IMR-90 (cell line): Measurements from ENCODE around the gene UGT1A3.

Experiments
- CEBPB ChIP-seq: IDR thresholded peaks from 2 replicates; pipeline ENCODE4 v1.6.1; 2012; ENCODE audit warnings: low read depth, low read length, improper control_type of control experiment
- CHD1 ChIP-seq: IDR thresholded peaks from 2 replicates; pipeline ENCODE4 v1.6.1; 2012; ENCODE audit warnings: low read depth, low read length, improper control_type of control experiment
- FOS ChIP-seq: fragments of 150-350 bp; IDR thresholded peaks from 2 replicates; pipeline ENCODE4 v1.6.1; 2016; ENCODE audit warnings: low read depth, low read length
- MAFK ChIP-seq: IDR thresholded peaks from 2 replicates; pipeline ENCODE4 v1.6.1; 2012; ENCODE audit warnings: low read depth, low read length, improper control_type of control experiment
- MAZ ChIP-seq: IDR thresholded peaks from 2 replicates; pipeline ENCODE4 v1.6.1; 2012; ENCODE audit warnings: low read depth, mild to moderate bottlenecking, low read length, improper control_type of control experiment, moderate library complexity, borderline replicate concordance
- MXI1 ChIP-seq: IDR thresholded peaks from 2 replicates; pipeline ENCODE4 v1.6.1; 2012; ENCODE audit warnings: low read depth, mild to moderate bottlenecking, low read length, moderate library complexity, borderline replicate concordance
- NFE2L2 ChIP-seq: fragments of 150-350 bp; IDR thresholded peaks from 2 replicates; pipeline ENCODE4 v1.6.1; 2016; ENCODE audit warnings: low read depth, mild to moderate bottlenecking, low read length
- POLR2A ChIP-seq: IDR thresholded peaks from 2 replicates; pipeline ENCODE4 v1.6.1; 2012; ENCODE audit warnings: mild to moderate bottlenecking, low read depth, low read length
- RAD21 ChIP-seq: IDR thresholded peaks from 2 replicates; pipeline ENCODE4 v1.6.1; 2012; ENCODE audit warnings: low read length, improper control_type of control experiment
- RFX5 ChIP-seq: IDR thresholded peaks from 2 replicates; pipeline ENCODE4 v1.8.0; 2012; ENCODE audit warnings: low read depth, mild to moderate bottlenecking, low read length, moderate library complexity
- USF2 ChIP-seq: fragments of 150-350 bp; IDR thresholded peaks from 2 replicates; pipeline ENCODE4 v1.6.1; 2017; ENCODE audit warnings: mild to moderate bottlenecking, antibody characterized with exemption, low read length, low read depth
- TF ChIP-seq, protein P1 (sequence below): conservative IDR thresholded peaks from 2 replicates; pipeline ENCODE4 v1.5.1; 2012; ENCODE audit warnings: mild to moderate bottlenecking, low read depth, low read length, improper control_type of control experiment

- TF ChIP-seq, protein P1, sequence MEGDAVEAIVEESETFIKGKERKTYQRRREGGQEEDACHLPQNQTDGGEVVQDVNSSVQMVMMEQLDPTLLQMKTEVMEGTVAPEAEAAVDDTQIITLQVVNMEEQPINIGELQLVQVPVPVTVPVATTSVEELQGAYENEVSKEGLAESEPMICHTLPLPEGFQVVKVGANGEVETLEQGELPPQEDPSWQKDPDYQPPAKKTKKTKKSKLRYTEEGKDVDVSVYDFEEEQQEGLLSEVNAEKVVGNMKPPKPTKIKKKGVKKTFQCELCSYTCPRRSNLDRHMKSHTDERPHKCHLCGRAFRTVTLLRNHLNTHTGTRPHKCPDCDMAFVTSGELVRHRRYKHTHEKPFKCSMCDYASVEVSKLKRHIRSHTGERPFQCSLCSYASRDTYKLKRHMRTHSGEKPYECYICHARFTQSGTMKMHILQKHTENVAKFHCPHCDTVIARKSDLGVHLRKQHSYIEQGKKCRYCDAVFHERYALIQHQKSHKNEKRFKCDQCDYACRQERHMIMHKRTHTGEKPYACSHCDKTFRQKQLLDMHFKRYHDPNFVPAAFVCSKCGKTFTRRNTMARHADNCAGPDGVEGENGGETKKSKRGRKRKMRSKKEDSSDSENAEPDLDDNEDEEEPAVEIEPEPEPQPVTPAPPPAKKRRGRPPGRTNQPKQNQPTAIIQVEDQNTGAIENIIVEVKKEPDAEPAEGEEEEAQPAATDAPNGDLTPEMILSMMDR: no peak
- TF ChIP-seq RFX5 (no peak), RAD21 (no peak), CEBPB (no peak), POLR2A (no peak), CHD1 (no peak), FOS (no peak), MAZ (no peak), MAFK (no peak), MXI1 (no peak), USF2 (no peak), NFE2L2 (no peak)
Measured at GRCh38 chr2:233764761-233765160, 35.9 kb downstream of the UGT1A3 start.
